Kidney epithelial cell (primary cell): Measurements from ENCODE around the gene FSTL5. TPM values are rescaled to one million over a fixed set of nuclear protein-coding genes. Genes with fewer than 3 reads are reported as not detected.
"Not testable (repeated sequence)": the region's sequence is repeated elsewhere in the genome, so short reads cannot be mapped to it uniquely, and the experiment has no call there.

Experiments used
- DNase-seq: peaks from one replicate; pipeline ENCODE4 v3.0.0-alpha.2; 2010; ENCODE audit warnings: low read depth
- H3K27me3 ChIP-seq: 2 replicates; pipeline ENCODE4 v1.6.0; 2011; ENCODE audit warnings: low read length; ENCODE audit not compliant: control insufficient read depth, insufficient read depth
- H3K36me3 ChIP-seq: 2 replicates; pipeline ENCODE4 v1.5.1; 2011; ENCODE audit warnings: low read length; ENCODE audit not compliant: control insufficient read depth, insufficient read depth
- H3K4me3 ChIP-seq: 2 replicates; pipeline ENCODE4 v1.5.1; 2011; ENCODE audit warnings: low read depth, mild to moderate bottlenecking, control low read depth, low read length
- CTCF ChIP-seq: IDR thresholded peaks from 2 replicates; pipeline ENCODE4 v1.5.1; 2011; ENCODE audit warnings: mild to moderate bottlenecking, moderate library complexity, low read length, control low read depth, inconsistent platforms; ENCODE audit not compliant: insufficient read depth, poor library complexity, severe bottlenecking
- total RNA-seq: library from RNA; depleted of rRNA; stranded (reverse); fragments of >200 nt; gene quantifications from 2 replicates; pipeline ENCODE4 v1.2.3, GENCODE V29; 2015

FSTL5 gene
- not detected in 2 replicates for total RNA-seq

DNA sequence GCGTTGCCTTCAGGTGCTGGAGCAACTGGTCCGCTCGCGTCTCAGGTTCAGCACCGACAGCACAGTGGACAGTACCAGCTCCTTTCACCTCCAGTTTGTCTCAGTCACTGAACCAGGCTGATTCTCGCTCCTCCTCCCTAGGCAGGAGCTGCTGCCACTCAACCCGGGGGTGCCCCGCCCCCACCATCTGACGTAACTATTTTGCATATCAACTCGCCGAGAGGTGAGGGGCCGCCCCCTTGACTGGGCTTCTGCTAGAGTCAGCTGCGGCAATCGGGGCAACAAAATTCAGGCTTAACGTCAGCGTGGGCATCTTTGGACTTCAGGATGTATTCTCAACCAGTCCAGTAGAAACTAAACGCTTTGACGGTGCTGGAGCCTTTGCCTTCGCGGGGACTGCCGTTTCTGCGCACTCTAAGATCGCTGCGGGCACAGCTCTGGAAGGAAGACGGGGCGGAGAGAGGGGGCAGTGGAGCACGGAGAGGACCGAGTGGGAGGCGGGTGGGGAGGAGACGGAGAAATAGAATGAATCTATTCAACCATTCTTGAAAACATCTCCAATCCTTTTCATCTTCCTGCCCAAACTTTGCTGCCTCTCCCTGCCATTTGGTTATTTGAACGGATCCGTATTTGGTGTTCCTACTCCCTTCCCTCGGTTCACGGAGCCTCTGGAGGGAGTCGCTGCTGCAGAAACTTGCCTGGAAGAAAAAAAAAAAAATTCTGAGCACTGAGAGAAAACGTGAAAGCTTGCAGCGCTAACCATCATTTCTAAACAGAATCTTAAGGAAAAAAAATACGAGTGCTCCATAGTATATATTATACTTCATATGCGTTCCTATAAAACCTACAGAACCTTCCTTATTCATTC is at the start of gene FSTL5:
TSS of gene FSTL5 (minus strand) at position 109 of the 868 bp plus-strand sequence. CDS start 52,604 bp downstream, outside the sequence.
- H3K36me3 ChIP-seq = no peaks in the 10 kb centered on the region
- TF ChIP-seq CTCF = no peak
- H3K27me3 ChIP-seq = no peaks in the 10 kb centered on the region
- peak within 1 kb of the TSS; percentile 48 for H3K4me3 ChIP-seq
- DNase-seq = peak; percentile 80

DNA sequence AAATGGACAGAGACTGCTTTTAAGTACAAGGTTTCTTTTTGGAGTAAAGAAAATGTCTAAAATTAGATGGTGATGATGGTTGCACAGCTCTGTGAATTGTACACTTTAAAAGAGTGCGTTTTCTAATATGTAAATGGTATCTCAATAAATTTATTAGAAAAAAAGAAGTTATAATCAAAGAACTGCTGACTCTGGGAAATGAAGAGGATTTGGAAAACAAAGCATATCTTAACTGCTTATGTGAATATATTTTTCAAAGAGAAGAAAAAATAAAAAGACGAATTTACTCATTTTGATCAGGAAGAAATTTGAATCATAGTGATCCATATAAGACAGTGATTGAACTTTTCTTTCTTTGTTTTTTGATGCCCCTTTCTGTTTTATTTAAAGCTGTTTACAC is 45.9 kb upstream of the FSTL5 start:
- no peaks in the 10 kb centered on the region for H3K36me3 ChIP-seq
- DNase-seq = no peak
- H3K4me3 ChIP-seq = no peak overlapping the region
- no peak for TF ChIP-seq CTCF
- no peaks in the 10 kb centered on the region for H3K27me3 ChIP-seq

DNA sequence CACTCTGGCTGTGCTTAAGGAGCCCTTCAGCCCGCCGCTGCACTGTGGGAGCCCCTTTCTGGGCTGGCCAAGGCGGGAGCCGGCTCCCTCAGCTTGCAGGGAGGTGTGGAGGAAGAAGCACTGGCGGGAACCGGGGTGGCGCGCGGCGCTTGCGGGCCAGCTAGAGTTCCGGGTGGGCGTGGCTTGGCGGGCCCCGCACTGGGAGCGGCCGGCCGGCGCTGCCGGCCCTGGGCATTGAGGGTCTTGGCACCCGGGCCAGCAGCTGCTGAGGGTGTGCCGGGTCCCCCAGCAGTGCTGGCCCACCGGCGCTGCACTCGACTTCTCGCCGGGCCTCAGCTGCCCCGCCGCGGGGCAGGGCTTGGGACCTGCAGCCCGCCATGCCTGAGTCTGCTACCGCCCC is 39.7 kb upstream of the FSTL5 start:
- H3K4me3 ChIP-seq, DNase-seq, H3K36me3 ChIP-seq, H3K27me3 ChIP-seq: not testable (repeated sequence)

DNA sequence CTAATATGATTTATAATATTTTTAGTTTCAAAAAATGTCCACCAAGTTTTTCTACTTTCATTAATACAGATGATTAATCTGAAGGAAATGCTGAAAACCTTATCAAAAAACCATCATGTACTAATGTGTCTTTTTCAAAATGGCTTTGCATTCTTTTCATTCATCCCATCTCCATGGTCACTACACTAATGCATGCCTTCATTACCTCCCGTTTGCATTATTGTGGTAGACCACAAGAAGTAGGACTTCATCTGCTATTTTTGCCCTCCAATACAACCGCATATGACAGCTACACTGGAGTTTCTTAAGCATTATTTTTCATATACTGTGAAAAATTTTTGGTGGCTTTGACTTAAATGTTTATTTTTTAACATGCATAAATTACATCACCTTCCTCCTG is 37.9 kb upstream of the FSTL5 start:
- no peak for DNase-seq
- no peak overlapping the region for H3K4me3 ChIP-seq
- H3K27me3 ChIP-seq = no peaks in the 10 kb centered on the region
- no peak for TF ChIP-seq CTCF
- H3K36me3 ChIP-seq = no peaks in the 10 kb centered on the region

GRCh38 chr4:162170509-162170908 is 6.7 kb upstream of the FSTL5 start:
- TF ChIP-seq CTCF = no peak
- H3K36me3 ChIP-seq = no peaks in the 10 kb centered on the region
- no peak overlapping the region for H3K4me3 ChIP-seq
- DNase-seq = no peak
- no peaks in the 10 kb centered on the region for H3K27me3 ChIP-seq

GRCh38 chr4:162164906-162165510 is 1.2 kb upstream of the FSTL5 start:
- no peak for DNase-seq
- H3K4me3 ChIP-seq = no peak overlapping the region
- H3K36me3 ChIP-seq = no peaks in the 10 kb centered on the region
- no peak for TF ChIP-seq CTCF
- H3K27me3 ChIP-seq = no peaks in the 10 kb centered on the region
